GM21528 (cell line): ENCODE data around the gene PTPRB.
"Not testable (repeated sequence)": the region's sequence is repeated elsewhere in the genome, so short reads cannot be mapped to it uniquely, and the experiment has no call there.

Experiments used
- ATAC-seq: cut with Tn5 transposase; IDR thresholded peaks from one replicate; pipeline ENCODE4 v1.9.1; 2021; ENCODE audit warnings: mild to moderate bottlenecking, moderate library complexity; ENCODE audit not compliant: unreplicated experiment, low FRiP score

PTPRB gene

DNA sequence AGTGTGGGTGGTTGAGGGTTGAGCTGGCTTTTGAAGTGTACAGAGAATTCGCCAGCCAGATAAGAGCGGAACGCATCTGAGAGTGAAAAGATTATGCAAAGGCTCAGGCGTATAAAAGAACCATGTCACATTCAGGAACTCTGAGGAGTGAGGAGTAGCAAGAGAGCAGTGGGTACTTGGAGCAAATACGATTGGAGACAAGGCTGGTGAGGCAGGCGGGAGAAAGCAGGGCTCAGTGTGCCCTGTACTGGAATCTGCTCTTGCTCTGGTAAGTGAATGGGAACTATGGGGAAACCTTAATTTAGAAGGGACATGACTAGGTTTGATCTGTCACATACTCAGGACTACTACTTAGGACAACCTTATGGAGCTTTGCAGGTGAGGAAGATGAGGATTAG lies 87.0 kb downstream of the PTPRB start:
- ATAC-seq = no peak

DNA sequence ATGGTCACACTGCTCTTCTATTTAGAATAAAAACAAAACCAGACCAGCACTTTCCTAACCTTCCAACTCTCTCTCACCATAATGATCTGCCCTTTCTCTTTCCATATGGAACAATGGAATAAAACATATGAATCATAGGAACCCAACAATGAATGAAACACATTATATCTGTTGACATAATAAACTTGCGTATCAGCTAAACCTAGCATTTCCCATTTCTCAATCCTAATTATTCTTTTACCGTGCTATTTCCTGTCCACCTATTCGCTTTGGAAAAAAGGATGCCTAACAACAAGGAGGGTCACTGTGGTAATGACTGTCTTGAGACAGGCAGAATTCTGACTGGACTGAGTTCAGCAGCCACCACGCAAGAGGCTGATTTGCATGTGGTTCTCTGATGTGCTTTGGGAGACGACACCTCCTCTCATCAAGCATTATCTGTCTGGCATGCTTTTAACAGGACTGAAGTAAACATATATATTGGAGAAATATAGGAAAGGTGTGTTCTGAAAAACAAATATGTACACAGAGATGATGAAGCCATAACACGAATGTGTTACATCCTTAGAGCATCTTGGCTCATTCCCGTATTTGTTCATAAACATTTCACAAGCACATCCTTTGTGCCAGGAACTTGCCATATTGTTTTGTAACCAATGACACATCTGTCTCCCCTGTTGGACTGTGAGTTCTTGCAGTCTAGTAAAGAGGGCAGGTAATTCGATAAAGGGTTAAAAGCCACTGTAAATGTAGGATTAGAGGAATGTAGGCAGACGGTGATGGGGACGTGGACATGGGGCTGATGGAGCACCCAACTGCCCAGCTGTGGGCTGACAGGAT lies 87.7 kb downstream of the PTPRB start:
- no peak for ATAC-seq

DNA sequence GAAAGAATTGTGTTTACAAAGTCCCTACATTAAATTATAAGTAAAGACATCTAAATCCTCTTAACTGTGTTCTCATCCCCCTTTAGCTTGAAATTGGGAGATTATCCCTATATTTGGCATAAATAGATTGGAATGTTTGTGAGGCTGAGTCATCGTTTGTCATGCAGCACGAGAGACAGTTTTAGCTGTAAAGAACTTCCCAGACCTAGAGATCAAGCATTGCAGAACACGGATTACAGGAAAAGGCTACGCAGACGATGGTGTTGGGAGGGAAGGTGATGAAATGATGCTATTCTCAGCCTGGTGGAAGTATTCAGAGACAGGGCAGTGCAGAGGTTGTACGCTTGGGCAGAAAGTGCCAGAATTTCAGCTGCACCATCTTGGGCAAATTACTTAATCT lies 93.8 kb downstream of the PTPRB start:
- ATAC-seq = no peak

DNA sequence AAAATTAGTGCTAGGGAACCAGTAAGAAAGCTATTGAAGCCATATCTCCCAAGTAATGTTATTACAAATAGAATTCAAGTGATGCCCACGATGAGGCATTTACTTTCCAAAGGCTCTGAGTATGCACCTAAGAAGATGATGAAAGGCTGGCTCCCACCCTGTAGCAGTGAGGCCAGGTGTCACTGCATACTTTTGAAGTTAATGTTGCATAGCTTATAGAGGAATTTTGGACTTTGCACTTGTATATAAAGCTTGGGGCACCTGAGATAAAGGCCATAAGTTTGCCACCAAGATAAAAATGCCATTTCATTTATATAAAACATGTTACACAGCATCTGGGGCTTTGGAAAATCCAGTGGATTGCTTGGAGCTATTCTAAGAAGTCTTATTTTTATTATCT lies 96.2 kb downstream of the PTPRB start:
- no peak for ATAC-seq

DNA sequence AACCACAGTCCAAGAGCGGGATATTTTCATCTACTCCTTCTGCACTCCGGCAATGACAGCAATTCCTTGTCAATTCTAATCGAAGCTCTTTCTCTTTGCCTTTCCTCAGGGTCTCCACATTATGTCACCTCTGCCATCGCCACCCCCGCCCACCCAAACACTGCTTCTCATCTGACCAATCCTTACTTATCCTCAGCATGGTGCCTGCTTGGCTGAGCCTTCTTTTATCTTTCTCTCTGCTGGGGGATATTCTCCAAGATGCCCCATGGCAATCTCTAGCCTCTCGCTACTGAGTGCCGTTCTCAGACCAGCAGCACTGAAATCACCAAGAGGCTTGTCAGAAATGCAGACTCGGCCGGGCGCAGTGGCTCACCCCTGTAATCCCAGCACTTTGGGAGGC lies 100.6 kb downstream of the PTPRB start:
- no peak for ATAC-seq

DNA sequence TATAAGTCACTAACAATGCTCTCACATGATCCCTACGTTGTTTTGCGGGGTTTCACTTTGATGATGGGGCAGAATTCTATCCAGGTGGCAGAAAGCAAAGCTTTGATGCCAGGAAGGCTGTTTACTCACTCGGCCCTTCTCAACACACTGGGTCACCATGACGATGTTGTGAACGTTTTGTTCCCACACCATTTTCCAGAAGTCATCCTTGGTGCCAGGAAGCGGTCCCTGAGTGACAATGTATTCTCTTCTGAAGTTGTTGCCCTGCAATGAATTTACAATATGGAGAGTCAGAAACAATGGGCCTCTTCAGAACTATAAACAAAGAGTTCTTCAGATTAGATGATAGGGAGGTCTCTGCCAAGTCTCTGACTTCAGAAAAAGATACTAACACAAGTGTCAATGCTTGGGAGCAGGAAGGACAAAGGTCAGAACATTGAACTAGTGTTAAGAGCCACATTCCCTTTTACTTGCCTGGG lies 101.3 kb downstream of the PTPRB start:
- no peak for ATAC-seq

DNA sequence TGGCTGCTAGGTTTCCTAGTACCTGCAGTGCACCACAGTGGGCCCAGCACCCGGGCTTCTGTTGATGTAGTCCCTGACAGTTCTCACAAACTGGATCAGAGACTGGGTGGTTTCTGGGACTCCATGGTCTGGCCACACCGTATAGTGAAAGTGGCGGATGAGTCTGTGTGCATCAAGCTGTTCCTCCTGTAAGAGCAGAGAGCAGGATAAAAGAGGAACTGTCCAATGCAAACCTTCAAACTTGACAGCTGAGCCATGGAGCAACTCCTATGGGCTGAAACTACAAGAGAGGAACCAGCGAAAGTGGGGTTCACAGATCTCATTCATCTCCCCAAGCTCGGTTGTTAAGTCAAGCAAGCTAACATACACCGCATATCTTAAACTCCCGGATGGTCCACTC lies 102.8 kb downstream of the PTPRB start:
- ATAC-seq = no peak

DNA sequence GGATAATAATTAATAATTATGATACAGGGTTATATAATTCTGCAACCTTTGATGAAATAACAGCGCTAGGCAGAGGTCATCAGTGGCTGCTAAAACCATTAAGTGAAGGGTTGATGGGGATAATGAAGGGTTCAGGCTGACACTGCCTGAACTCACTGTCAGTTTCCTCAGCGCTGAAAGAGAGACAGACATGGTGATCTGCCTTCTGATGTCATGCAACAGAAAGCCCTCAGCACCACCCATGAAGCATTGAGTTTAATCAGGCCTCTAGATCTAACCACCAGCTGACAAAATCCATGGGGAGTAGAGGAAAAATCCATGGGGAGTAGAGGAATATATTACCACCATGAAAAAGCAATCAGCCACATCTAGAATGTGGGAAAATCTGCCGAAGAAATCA lies 107.6 kb downstream of the PTPRB start:
- no peak for ATAC-seq

DNA sequence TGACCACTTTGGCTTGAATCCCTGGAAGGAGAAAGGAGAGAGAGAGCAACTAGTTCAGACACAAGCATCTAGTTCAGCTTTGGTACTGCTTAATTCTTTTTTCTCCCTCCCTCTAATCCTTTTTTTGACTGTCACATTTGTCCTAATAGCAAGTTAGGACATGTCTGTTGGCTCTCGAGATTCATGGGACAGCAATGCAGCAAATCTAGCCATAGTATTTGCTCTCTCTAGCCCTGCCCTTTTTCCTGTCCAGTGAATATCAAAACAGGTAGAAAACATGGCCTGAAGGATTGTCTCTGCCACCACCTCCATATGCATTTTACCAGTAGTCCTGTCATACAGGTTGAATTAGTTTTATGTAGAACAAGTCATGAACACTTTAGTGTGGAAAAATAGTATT lies 116.4 kb downstream of the PTPRB start:
- no peak for ATAC-seq

DNA sequence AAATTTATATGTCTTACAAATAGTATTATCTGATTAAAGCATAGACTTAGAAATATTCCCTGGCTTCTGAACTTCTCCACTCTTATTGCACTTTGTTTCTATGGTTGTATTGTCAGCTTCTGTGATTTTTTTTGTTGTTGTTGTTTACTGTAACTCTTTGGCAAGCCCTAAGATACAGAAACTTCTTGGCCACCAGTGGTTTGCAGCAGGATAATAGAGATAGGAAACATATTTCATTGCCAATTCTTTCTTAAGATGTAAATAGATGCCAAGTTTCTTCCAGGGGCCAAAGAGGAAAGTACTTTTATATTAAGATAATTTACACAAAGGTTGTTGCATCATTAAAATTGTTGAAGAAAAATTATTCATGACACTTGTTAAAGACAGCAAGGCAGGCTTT lies 123.8 kb downstream of the PTPRB start:
- no peak for ATAC-seq

DNA sequence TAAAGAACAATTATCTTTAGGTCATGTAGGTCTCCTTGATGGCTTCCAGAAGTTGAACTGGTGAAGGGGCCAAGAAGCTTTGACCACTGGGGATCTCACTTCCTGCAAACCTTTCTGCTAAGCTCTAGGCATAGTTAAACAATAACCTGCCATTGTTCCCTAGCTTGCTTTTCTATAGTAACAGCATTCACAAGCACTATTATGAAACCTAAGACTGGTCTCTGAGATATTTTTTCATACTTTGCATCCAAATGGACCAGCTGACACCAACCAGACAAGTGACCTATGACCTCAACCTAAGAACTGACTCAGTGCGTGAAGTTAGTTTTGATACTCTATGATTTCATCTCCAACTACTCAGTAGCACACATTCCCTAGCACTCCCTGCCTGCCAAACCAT lies 129.1 kb downstream of the PTPRB start:
- no peak for ATAC-seq

DNA sequence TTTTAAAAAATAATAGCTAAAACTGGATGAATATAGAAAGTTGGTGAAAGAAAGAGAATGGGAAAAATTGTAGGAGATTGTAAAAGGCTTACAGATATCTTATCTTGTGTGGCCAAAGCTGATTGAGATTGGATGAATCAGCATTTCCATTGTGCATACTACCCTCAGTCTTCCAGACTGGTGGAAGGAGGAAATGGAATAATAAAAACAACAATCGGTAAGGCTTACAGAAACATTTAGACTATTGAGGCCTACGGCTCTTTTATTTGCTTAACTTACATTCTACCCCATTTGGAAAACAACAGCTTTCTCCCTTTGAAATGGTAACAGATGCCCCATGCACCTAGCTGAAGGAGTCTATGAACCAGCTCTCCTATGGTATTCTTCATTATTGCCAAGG lies 129.8 kb downstream of the PTPRB start:
- no peak for ATAC-seq

DNA sequence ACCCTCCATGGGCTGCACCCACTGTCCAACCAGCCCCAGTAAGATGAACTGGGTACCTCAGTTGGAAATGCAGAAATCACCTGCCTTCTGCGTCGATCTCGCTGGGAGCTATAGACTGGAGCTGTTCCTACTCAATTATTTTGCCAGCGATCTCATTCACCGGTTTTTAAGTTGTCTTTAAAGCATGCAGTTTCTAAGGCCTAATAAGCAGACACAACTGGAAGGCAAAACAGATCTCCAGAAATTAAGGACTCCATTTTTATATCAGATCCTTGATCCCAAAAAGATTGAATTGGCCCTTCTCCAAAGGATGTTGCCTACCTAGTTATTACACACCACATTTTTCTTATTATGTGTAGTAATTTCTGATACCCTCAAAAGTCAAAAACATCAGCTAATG lies 139.7 kb downstream of the PTPRB start:
- no peak for ATAC-seq

DNA sequence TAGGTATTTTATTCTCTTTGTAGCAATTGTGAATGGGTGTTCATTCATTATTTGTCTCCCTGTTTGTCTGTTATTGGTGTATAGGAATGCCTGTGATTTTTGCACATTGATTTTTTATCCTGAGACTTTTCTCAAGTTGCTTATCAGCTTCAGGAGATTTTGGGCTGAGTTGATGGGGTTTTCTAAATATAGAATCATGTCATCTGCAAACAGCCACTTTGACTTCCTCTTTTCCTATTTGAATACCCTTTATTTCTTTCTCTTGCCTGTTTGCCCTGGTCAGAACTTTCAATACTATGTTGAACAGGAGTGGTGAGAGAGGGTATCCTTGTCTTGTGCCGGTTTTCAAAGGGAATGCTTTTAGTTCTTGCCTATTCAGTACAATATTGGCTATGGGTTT lies 144.3 kb downstream of the PTPRB start:
- ATAC-seq = not testable (repeated sequence)

DNA sequence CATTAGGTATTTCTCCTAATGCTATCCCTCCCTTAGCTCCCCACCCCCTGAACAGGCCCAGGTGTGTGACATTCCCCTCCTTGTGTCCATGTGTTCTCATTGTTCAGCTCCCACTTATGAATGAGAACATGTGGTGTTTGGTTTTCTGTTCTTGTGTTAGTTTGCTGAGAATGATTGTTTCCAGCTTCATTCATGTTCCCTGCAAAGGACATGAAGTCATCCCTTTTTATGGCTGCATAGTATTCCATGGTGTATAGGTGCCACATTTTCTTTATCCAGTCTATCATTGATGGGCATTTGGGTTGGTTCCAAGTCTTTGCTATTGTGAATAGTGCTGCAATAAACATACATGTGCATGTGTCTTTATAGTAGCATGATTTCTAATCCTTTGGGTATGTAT lies 146.3 kb downstream of the PTPRB start:
- not testable (repeated sequence) for ATAC-seq

DNA sequence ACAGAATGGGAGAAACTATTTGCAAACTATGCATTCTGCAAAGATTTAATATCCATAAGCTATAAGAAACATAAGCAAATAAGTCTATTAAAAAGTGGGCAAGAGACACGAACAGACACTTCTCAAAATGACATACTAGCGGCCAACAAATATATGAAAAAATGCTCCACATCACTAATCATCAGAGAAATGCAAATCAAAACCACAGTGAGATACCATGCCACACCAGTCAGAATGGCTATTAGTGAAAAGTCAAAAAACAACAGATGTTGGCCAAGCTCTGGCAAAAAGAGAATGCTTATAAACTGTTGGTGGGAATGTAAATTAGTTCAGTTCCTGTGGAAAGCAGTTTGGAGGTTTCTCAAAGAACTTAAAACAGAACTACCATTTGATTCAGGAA lies 149.8 kb downstream of the PTPRB start:
- ATAC-seq = no peak

DNA sequence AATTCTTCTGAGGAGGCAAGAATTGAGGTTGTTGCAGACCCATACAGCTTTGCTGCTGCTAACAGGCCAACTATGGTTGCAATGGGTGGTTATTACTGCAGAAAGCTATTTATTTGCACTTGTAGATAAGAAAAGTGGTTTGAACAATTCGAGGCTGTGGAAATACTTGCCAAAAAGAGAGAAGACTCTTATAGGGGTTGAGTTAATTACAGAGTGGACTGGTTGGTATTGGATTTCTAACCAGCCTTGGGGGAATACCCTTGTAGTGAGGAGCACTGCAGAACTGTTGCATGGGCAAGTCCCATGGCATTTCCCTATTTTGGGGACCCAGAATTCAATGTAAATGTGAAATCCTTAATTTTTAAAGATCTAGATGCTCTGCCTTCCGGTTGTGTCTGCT lies 150.6 kb downstream of the PTPRB start:
- ATAC-seq = no peak

DNA sequence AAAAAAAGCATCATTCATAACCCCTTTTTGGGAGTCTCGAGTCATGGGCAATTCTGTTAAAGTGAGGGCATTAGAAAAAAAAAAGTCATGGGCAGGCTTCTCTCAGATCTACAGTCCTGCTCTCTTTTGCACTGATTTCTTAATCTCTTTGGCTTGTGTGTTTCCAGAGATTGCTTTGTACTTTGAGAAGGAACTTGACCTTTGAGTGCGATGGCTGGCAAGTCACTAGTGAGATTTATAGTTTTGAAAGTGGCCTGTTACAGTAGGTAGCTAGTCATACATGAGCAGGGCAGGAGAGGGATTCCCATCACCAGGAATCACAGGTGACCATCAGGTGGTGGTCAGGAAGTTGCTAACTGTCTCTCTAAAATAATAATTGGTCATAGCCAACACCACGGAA lies 151.5 kb downstream of the PTPRB start:
- ATAC-seq = no peak

DNA sequence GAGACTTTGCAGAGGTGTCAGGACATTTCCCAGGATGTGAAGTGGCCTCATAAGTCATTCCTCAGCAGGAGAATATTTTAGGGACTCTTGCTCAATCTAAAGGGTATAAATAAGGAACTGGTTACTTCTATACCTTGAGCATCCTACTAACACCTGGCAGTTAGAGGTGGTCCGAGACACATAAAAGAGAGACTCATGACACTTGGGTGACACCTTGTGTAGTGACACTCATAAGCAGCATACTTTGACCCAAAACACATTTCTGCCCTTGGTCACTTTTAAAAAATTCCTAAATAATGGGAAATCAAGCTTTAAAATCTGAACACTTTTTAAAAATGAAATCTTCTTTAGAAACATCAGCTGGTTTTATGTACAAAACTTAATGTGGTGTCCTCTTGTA lies 152.8 kb downstream of the PTPRB start:
- ATAC-seq = no peak

DNA sequence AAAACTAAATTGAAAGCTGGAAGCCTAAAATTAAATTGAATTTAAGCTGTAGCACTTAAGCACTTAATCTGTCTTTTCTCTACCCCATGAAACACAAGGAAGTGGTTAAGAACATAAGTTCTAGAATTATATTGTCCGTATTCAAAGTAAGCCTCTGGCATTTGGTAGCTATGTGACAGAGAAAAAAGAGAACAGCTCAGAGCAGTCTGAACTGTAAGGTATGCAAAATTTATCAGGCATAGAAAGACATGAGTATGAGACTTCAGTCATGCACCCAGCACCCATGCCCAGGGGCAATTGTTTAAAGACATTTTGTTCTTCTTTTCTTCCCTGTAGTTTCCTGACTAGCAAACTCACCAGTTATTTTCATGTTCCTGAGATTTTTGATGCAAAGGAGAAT lies 154.5 kb downstream of the PTPRB start:
- ATAC-seq = no peak

DNA sequence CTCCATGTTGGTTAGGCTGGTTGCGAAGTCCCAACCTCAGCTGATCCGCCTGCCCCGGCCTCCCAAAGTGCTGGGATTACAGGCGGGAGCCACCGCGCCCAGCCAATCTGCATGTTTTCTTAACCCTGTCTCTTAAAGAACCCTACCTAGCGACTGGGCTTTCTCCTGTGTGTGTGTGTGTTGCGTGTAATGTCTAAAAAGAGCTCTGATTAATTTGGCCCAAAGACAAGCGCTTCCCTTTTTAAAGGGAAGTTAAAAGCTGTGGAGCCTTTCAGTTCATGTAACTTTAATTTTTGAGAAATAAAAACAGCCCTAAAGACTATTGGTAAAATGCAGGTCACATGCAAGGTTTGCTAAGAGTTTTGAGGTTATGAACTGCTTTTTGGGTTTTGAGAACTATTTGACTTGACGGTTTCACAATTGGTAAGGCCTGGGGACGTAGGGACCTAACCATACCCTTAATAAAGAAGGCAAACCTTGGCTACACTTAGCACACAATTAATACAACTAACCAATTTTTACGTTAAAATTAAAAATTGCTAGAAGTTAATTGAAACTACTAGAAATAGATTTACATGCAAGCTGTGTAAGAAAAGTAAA lies 167.9 kb downstream of the PTPRB start:
- ATAC-seq = no peak

DNA sequence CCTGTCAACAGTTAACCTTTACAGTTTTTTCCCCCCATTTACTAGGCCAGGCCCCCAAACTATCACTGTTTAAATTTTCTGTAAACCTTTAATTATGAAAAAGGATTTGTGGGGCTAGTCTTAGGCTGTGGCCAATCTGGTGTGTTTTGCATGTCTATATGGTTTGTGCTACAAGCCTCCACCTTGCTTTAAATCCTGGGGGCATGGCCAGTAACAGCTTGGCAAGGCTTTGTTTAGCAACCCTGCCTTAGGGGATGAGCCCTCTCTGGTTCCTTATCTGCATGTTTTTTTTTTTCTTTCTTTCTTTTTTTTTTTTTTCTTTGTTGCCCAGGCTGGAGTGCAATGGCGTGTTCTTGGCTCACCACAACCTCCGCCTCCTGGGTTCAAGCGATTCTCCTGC lies 168.5 kb downstream of the PTPRB start:
- no peak for ATAC-seq
